Stimulated activated CD4-positive, alpha-beta T cell treated with anti-CD3 and anti-CD28 coated beads, Interleukin-2, amount 100 ng/mL, for 48 hours (primary cell): ENCODE results near the gene CNTN5.
"Not testable (repeated sequence)": the region's sequence is repeated elsewhere in the genome, so short reads cannot be mapped to it uniquely, and the experiment has no call there.

Source experiments
- DNase-seq, 2 donors: peaks; one replicate each; pipeline ENCODE4 v3.0.0-alpha.2; 2020

Gene CNTN5

GRCh38 chr11:99803501-99803900, 782.8 kb downstream of the CNTN5 start:
- DNase-seq, result no peak

GRCh38 chr11:99812516-99812915, 791.8 kb downstream of the CNTN5 start:
- DNase-seq, result no peak

GRCh38 chr11:99814021-99814420, 793.3 kb downstream of the CNTN5 start:
- no peak for DNase-seq

GRCh38 chr11:99814738-99815137, 794.0 kb downstream of the CNTN5 start:
- no peak for DNase-seq

- DNase-seq, result no peak
These were observed 798.2 kb downstream of the CNTN5 start for GRCh38 chr11:99818991-99819390.

- no peak for DNase-seq
These were observed 802.3 kb downstream of the CNTN5 start for GRCh38 chr11:99822846-99823565.

GRCh38 chr11:99836739-99837138, 816.0 kb downstream of the CNTN5 start:
- DNase-seq, result not testable (repeated sequence)

- DNase-seq, result no peak
These were observed 821.1 kb downstream of the CNTN5 start for GRCh38 chr11:99841885-99842284.

- no peak for DNase-seq
These were observed 845.2 kb downstream of the CNTN5 start for GRCh38 chr11:99865951-99866350.

GRCh38 chr11:99881610-99882009, 860.9 kb downstream of the CNTN5 start:
- DNase-seq, result no peak

- DNase-seq, result no peak
These were observed 864.0 kb downstream of the CNTN5 start for GRCh38 chr11:99884750-99885149.

GRCh38 chr11:99887481-99887880, 866.7 kb downstream of the CNTN5 start:
- no peak for DNase-seq

GRCh38 chr11:99893811-99894210, 873.1 kb downstream of the CNTN5 start:
- DNase-seq, result no peak

GRCh38 chr11:99901175-99901574, 880.4 kb downstream of the CNTN5 start:
- DNase-seq, result no peak

- DNase-seq, result no peak
These were observed 890.4 kb downstream of the CNTN5 start for GRCh38 chr11:99911116-99911515.

- no peak for DNase-seq
These were observed 895.3 kb downstream of the CNTN5 start for GRCh38 chr11:99916078-99916477.

- no peak for DNase-seq
These were observed 898.0 kb downstream of the CNTN5 start for GRCh38 chr11:99918761-99919160.

- DNase-seq, result no peak
These were observed 900.2 kb downstream of the CNTN5 start for GRCh38 chr11:99920956-99921355.

- no peak for DNase-seq
These were observed 905.2 kb downstream of the CNTN5 start for GRCh38 chr11:99925968-99926367.

GRCh38 chr11:99932684-99933083, 911.9 kb downstream of the CNTN5 start:
- no peak for DNase-seq

- DNase-seq, result no peak
These were observed 913.3 kb downstream of the CNTN5 start for GRCh38 chr11:99934008-99934407.

GRCh38 chr11:99937330-99937729, 916.6 kb downstream of the CNTN5 start:
- DNase-seq, result no peak

- DNase-seq, result no peak
These were observed 932.1 kb downstream of the CNTN5 start for GRCh38 chr11:99952816-99953215.

- no peak for DNase-seq
These were observed 939.8 kb downstream of the CNTN5 start for GRCh38 chr11:99960536-99960935.

- no peak for DNase-seq
These were observed 947.6 kb downstream of the CNTN5 start for GRCh38 chr11:99968336-99968735.
